Mammary epithelial cell (primary cell): ENCODE data around the gene OVCH2.

ENCODE experiments used
- EZH2 ChIP-seq: IDR thresholded peaks from 2 replicates; pipeline ENCODE4 v1.6.1; 2012; ENCODE audit warnings: low read length, inconsistent platforms, borderline replicate concordance
- TF ChIP-seq, protein P1 (sequence below), 2 donors: IDR thresholded peaks in 1 of 2; conservative IDR thresholded peaks in 1 of 2; 2 replicates each; pipeline ENCODE4 v1.5.1; 2011 to 2012; ENCODE audit warnings: inconsistent platforms in 2 of 2, low read length in 2 of 2, mild to moderate bottlenecking in 2 of 2, control low read depth in 1 of 2, low read depth in 1 of 2; ENCODE audit not compliant: insufficient read depth in 1 of 2; ENCODE audit errors: extremely low read depth in 1 of 2

GRCh38 chr11:7666292-7666866, 39.9 kb downstream of the OVCH2 start:
- TF ChIP-seq, protein P1, sequence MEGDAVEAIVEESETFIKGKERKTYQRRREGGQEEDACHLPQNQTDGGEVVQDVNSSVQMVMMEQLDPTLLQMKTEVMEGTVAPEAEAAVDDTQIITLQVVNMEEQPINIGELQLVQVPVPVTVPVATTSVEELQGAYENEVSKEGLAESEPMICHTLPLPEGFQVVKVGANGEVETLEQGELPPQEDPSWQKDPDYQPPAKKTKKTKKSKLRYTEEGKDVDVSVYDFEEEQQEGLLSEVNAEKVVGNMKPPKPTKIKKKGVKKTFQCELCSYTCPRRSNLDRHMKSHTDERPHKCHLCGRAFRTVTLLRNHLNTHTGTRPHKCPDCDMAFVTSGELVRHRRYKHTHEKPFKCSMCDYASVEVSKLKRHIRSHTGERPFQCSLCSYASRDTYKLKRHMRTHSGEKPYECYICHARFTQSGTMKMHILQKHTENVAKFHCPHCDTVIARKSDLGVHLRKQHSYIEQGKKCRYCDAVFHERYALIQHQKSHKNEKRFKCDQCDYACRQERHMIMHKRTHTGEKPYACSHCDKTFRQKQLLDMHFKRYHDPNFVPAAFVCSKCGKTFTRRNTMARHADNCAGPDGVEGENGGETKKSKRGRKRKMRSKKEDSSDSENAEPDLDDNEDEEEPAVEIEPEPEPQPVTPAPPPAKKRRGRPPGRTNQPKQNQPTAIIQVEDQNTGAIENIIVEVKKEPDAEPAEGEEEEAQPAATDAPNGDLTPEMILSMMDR (conservative IDR thresholded peaks at IDR 0.05 in 1 of 2, IDR thresholded peaks at IDR 0.05 in 1 of 2; ENCODE audit: extremely low read depth in 1 of 2, insufficient read depth in 1 of 2, low read depth in 1 of 2, low read length in 2 of 2), result no peak
- TF ChIP-seq EZH2, result no peak
